Kidney (tissue), 14 donors: ENCODE measurements around the gene SH2D7. TPM values are rescaled to one million over a fixed set of nuclear protein-coding genes. Genes with fewer than 3 reads are reported as not detected.

Source experiments
- DNase-seq, 5 donors: peaks; one replicate each; pipeline ENCODE4 v3.0.0-alpha.2; 2013 to 2020
- FAIRE-seq: peaks from 2 replicates; lab custom pipeline; 2012; peaks lifted over from hg19 to GRCh38; lab: Jason Lieb, UNC
- H3K27ac ChIP-seq, 2 donors: one replicate each; pipeline ENCODE4 v1.7.0; 2013; ENCODE audit warnings: low read depth in 2 of 2, low read length in 2 of 2, inconsistent platforms in 1 of 2
- H3K27me3 ChIP-seq: one replicate; pipeline ENCODE4 v1.7.1; 2013; ENCODE audit warnings: low read length, inconsistent platforms; ENCODE audit not compliant: control insufficient read depth, insufficient read depth
- H3K36me3 ChIP-seq, 3 donors: one replicate each; pipeline versions ENCODE4 v1.7.0 to v1.7.1; 2013; ENCODE audit warnings: low read length in 3 of 3, control low read depth in 1 of 3, inconsistent platforms in 1 of 3; ENCODE audit not compliant: insufficient read depth in 3 of 3, control insufficient read depth in 2 of 3
- H3K4me1 ChIP-seq, 3 donors: one replicate each; pipeline versions ENCODE4 v1.7.0 to v1.7.1; 2013; ENCODE audit warnings: low read length in 3 of 3, inconsistent platforms in 1 of 3, low read depth in 1 of 3; ENCODE audit not compliant: control insufficient read depth in 2 of 3, insufficient read depth in 2 of 3
- H3K4me3 ChIP-seq, 3 donors: one replicate each; pipeline versions ENCODE4 v1.7.0 to v1.8.1; 2013; ENCODE audit warnings: low read length in 3 of 3, control low read depth in 1 of 3, inconsistent platforms in 1 of 3
- H3K9ac ChIP-seq, 3 donors: one replicate each; pipeline versions ENCODE4 v1.7.0 to v1.7.1; 2013; ENCODE audit warnings: low read length in 3 of 3, control low read depth in 1 of 3, inconsistent platforms in 1 of 3
- H3K9me3 ChIP-seq, 3 donors: one replicate each; pipeline versions ENCODE4 v1.7.0 to v1.7.1; 2013; ENCODE audit warnings: low read length in 3 of 3, control low read depth in 1 of 3, inconsistent platforms in 1 of 3; ENCODE audit not compliant: control insufficient read depth in 2 of 3, insufficient read depth in 1 of 3
- intact Hi-C: fragments of 100-400 bp; cut with DNase I; formaldehyde crosslinking; loops from one replicate; pipeline ENCODE4 v1.11.1; 2022
- polyA plus RNA-seq: library from polyadenylated mRNA; stranded (reverse); fragments of 350-450 nt; fragmentation: Illumina TruSeq; extraction: RNeasy Lipid Tissue Mini Kit (QIAGEN cat#74804); gene quantifications from one replicate; pipeline ENCODE4 v1.2.3, GENCODE V29; 2014; ENCODE audit warnings: low read depth, low replicate concordance; ENCODE audit not compliant: insufficient read depth
- total RNA-seq: library from RNA; stranded (reverse); fragmentation: NEBNext Ultra II Directional; extraction: Animal tissue kit (Norgen Biotek cat#: 25700); gene quantifications from one replicate; pipeline ENCODE4 v1.2.1, GENCODE V29; 2021
- TF ChIP-seq, protein P1 (sequence below): IDR thresholded peaks from 3 replicates; pipeline ENCODE4 v1.5.1; 2012; ENCODE audit warnings: mild to moderate bottlenecking, moderate library complexity, borderline replicate concordance; ENCODE audit not compliant: insufficient read depth; ENCODE audit errors: extremely low read depth
- donor health status: control.
- donor health status: control.
- donor health status: control.
- donor health status: control.
- donor health status: control.
- donor health status: DM: yes; HTN: yes; CAD: no.
- donor health status: Normal renal cell carcinoma (clear cell type).

SH2D7 gene
- total and polyA plus RNA-seq, 2 donors from 2014 or later, result not detected

DNA sequence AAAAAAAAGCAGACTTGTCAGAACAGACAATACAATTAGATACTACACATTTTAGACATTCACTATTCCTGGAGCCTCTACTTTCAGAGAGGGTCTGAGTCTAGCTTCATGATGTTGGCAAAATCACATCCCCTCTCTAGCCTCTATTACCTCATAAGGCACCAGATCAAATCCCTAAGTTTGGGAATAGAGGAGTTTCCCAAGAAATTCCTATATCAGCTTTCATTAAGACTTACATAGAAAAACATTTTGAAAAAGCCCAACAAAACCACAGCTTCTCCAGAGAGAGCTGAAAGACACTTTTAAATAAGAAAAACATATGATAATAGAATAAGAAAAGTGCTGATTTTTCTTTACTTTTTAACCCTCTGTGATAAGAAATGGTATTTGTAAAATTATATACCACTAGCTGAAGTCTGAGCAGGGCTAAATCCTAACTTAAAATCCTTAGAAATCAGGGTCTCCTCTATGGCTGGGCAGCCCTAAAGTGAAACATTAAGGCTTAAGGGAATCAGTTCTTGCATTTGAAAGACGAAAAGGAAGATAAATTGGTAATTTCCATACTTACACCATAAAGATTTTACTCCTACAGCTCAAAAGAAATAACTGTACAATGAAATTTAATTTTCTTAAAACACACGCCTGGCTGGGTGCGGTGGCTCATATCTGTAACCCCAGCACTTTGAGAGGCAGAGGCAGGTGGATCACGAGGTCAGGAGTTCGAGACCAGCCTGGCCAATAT lies 19.1 kb upstream of the SH2D7 start:
- H3K27me3 ChIP-seq, result no peaks in the 10 kb centered on the region
- DNase-seq (no peak), FAIRE-seq (no peak)
- H3K4me3 ChIP-seq, result peak overlapping the region in 2 of 3 donors; percentile 10 to 30
- peaks cover 11 to 34% (median 27%) of the 10 kb centered on the region in 3 donors for H3K4me1 ChIP-seq
- no peaks in the 10 kb centered on the region for H3K36me3 ChIP-seq
- peak overlapping the region; percentile 36 to 87 for H3K27ac ChIP-seq
- peak overlapping the region in 1 of 3 donors; percentile 9 for H3K9ac ChIP-seq
- TF ChIP-seq, protein P1, sequence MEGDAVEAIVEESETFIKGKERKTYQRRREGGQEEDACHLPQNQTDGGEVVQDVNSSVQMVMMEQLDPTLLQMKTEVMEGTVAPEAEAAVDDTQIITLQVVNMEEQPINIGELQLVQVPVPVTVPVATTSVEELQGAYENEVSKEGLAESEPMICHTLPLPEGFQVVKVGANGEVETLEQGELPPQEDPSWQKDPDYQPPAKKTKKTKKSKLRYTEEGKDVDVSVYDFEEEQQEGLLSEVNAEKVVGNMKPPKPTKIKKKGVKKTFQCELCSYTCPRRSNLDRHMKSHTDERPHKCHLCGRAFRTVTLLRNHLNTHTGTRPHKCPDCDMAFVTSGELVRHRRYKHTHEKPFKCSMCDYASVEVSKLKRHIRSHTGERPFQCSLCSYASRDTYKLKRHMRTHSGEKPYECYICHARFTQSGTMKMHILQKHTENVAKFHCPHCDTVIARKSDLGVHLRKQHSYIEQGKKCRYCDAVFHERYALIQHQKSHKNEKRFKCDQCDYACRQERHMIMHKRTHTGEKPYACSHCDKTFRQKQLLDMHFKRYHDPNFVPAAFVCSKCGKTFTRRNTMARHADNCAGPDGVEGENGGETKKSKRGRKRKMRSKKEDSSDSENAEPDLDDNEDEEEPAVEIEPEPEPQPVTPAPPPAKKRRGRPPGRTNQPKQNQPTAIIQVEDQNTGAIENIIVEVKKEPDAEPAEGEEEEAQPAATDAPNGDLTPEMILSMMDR, result no peak
- no peaks in the 10 kb centered on the region for H3K9me3 ChIP-seq
- intact Hi-C loops, result no loop called here

DNA sequence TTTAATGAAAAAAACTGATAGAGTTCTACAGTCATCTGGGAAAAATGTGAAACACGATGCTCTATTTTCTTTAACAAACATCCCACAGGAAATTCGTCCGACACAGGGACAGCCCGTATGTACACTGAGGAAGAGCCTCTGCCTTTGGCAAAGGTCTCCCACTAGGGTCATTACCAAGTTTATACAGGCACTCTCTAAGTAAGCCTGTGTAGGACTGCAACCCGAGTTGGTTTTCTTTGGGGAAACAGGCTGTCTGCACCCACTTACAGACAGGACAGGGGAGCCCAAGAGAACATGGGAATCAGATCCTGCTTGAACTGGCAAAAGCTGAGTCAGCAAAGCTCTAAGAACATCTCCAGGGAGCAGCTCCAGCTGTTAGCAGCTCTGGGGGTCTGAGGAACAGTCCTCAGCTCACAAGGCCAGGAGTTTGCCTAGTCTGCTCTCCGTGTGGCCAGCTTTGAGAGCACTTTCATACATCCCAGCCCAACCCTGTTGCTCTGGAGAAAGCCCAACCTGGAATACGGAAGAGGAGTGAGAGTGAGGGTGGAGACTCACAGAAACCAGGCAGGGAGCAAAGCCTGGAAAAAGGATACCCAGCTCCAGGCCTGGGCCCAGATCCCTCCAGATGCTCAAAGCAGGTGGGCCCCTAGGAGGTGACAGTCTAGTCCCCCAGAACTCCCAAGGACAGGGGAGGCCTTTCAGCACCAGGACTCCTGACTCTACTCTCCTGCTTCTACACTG lies 16.7 kb upstream of the SH2D7 start:
- Histone ChIP-seq H3K9ac (peak overlapping the region; percentile 18 to 86 (median 82)), H3K27me3 (no peaks in the 10 kb centered on the region), H3K9me3 (no peaks in the 10 kb centered on the region), H3K4me3 (peak overlapping the region; percentile 47 to 89 (median 85)), H3K27ac (peak overlapping the region; percentile 87 to 88), H3K36me3 (no peaks in the 10 kb centered on the region), H3K4me1 (peaks cover 5 to 18% (median 15%) of the 10 kb centered on the region in 3 donors)
- peak in 4 of 5 donors; percentile 75 to 94 (median 83) for DNase-seq
- intact Hi-C loops, result no loop called here
- TF ChIP-seq, protein P1, result no peak
- FAIRE-seq, result no peak

- Histone ChIP-seq H3K9ac (peak overlapping the region; percentile 44 to 86 (median 82)), H3K36me3 (no peaks in the 10 kb centered on the region), H3K27ac (peak overlapping the region; percentile 87 to 93), H3K27me3 (no peaks in the 10 kb centered on the region), H3K4me3 (peak overlapping the region; percentile 61 to 89 (median 85)), H3K9me3 (no peaks in the 10 kb centered on the region), H3K4me1 (peaks cover 5 to 18% (median 15%) of the 10 kb centered on the region in 3 donors)
- FAIRE-seq (no peak), DNase-seq (peak in 2 of 5 donors; percentile 44 to 55)
- TF ChIP-seq, protein P1, result no peak
- intact Hi-C loops, result no loop called here
Measured at GRCh38 chr15:78076231-78077052, 15.9 kb upstream of the SH2D7 start.
